HG02840 (cell line): Measurements from ENCODE around the gene MOAP1.
"Not testable (repeated sequence)": the region's sequence is repeated elsewhere in the genome, so short reads cannot be mapped to it uniquely, and the experiment has no call there.

Experiments used
- ATAC-seq: cut with Tn5 transposase; IDR thresholded peaks from one replicate; pipeline ENCODE4 v1.9.1; 2021; ENCODE audit warnings: mild to moderate bottlenecking, moderate library complexity, moderate number of reproducible peaks; ENCODE audit not compliant: unreplicated experiment, low FRiP score

MOAP1 gene, protein sequence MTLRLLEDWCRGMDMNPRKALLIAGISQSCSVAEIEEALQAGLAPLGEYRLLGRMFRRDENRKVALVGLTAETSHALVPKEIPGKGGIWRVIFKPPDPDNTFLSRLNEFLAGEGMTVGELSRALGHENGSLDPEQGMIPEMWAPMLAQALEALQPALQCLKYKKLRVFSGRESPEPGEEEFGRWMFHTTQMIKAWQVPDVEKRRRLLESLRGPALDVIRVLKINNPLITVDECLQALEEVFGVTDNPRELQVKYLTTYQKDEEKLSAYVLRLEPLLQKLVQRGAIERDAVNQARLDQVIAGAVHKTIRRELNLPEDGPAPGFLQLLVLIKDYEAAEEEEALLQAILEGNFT

DNA sequence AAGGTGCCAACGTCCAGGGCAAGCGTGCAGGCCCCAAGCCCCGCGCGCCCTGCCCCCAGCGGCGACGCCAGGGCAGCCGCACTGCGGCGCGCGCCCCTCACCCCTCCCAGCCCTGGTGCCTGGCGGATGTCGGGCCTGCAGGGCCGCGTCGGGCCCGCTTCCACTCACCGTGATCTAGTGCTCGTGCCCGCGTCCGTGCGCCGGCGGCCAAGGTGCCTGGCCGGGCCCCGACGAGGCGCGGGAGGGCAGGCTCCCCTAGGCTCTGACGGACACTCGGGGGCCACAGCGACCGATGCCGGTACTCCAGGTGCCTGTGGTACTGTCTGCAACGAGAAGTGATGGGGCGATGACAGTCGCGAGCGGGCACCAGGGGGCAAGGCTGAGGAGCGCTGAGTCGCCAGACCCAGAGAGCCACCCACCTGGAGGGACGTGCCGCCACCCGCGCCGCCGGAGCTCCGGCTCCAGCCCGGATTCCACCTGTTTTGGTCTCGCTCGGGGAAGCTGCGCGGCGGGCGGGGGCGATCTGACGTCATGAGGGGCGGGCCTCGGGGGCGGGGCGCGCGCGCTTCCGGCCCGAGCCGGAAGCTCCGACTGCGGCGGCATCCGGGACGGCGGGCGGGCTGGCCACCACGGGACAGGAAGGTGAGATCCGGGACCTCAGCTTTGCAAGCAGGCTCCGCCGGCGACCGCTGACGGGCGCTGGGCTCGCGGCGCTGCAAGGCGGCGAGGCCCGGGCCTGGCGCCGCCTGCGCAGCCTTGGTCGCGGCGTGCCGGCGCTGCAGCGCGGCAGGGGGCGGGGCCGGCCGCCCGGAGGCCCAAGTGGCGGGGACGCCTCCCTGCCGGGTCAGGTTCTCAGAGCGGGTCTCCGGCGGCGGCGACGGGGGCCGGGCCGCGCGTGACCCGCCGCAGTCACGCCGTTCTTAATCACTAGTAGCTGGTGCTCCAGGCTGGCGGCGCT, at the start of gene MOAP1, which contains the start of gene LYSET:
MOAP1 (minus strand) TSS at position 507 of the 958 bp plus-strand sequence. CDS start 655 bp downstream, outside the sequence.
LYSET (plus strand) TSS at position 927 of the 958 bp plus-strand sequence. CDS start 89 bp downstream, outside the sequence.
- ATAC-seq, result peak; percentile 78

- not testable (repeated sequence) for ATAC-seq
Observed at GRCh38 chr14:93233078-93233477, 48.4 kb upstream of the MOAP1 start.

GRCh38 chr14:93232159-93232558, 47.5 kb upstream of the MOAP1 start:
- ATAC-seq, result no peak

- no peak for ATAC-seq
Observed at GRCh38 chr14:93231129-93231979, 46.7 kb upstream of the MOAP1 start.

DNA sequence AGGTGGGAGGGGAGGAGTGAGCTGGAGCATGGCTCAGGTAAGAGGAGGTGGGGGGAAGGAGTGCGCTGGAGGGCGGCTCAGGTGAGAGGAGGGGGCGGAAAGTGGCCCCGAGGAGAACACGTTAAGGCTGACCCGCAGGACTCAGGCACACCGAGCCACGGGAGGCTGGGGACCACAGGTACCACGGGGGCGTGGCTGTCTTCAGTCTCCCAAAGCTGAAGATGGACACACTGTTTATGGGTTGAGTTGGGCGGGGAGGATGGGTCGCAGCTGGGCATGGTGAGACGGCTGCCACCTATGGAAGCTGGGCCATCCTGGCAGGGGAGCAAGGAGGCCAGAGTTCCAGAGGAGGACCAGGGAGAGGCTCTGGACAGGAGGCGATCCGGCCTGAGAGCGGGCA, 45.8 kb upstream of the MOAP1 start:
- no peak for ATAC-seq

DNA sequence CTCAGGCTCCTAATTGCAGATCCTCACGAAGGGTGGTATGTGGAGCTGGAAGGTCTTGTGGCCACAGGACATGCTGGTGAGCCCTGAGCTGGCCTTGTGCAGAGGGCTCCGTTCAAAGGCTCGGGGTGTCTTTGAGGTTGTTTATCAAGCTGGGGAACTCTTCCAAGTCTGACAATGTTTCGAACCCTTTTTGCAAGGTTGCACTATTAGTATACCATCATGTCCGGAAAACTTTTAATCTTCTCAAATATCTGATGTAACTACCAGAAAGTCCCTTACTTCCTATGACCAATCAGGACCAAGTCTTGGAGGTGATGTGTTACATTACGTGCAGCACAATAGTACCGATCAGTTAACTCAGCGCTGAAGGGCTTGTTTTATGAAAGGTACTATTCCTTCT, 43.9 kb upstream of the MOAP1 start:
- ATAC-seq, result no peak

DNA sequence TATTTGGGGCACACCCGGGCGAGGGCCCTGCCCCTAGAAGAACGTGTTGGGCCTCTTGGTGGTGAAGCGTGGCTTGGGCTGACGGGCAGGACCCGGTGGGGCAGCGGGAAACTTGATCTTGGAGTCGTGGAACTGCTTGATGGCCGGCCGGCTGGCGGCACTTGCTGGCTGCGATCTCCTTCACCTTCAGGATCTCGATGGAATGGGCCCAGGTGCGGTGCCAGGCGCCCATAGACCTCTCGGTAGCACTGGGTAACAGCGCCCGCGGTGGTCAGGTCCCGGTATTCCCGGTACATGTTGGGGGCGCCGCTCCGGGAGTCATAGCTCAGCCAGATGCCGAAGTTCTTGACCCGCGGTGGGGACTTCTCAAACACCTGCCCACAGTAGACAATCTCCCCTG, 38.9 kb upstream of the MOAP1 start:
- ATAC-seq, result no peak

- ATAC-seq, result no peak
Observed at GRCh38 chr14:93220509-93220908, 35.8 kb upstream of the MOAP1 start.

GRCh38 chr14:93219103-93219726, 34.5 kb upstream of the MOAP1 start:
- no peak for ATAC-seq

DNA sequence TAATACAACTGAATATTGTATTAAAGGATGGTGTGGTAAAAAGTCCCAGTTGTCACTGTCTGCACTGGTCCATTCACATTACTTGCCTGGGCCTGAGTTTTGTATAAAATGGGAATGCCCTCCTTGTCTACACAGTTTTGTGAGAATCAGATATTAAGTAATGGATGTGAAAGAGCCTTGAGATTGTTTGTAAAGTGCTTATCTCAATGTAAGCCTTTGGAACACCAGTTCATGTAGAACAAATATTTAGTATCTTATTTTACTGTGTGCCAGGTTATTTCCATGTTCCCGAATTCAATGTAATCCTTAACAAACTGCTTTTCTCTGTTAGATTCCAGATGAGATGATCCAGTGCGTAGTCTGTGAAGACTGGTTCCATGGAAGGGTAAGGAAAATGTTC, 29.9 kb upstream of the MOAP1 start:
- ATAC-seq, result no peak

- peak; percentile 59 for ATAC-seq
Observed at GRCh38 chr14:93212432-93212831, 27.7 kb upstream of the MOAP1 start.

DNA sequence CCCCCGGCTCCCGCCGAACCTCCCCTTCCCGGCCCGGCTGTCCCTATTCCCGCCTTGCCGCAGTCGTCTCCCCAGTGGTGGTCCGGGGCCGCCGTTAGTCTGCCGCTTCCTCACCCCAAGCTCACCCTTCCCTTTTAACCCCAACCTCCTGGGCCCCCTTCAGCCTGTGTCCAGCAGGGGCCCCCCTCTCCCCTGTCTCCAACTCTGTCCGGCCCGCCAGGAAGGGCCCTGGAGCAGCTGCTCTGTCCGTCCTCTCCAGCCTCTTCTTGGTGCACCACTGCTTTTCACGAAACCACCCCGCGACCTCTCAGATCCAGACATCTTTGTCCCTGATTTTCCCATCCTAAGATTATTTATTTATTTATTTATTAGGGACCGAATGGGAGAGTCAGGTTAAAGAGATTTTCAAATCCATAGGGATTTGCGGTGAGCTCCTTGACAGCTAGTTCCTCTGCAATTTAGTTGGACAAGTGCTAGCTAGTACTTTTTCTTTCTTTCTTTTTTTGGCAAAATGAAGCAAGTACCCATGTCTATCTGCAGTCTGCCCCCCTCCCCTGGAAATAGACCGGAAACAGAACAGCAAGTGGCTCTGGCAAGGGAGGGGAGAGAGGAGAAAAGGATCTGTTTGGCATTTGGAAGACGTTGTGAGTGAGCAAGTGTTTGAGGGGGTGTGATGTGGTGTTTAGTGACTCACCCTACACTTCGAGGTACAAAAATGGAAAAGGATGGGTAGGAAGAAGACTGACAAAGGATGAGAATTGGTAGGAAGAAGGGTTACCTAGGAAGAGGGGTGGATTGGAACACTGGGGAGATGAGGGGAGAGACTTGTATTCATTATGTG, 23.0 kb upstream of the MOAP1 start:
- peak; percentile 32 for ATAC-seq

GRCh38 chr14:93206793-93207467, 22.2 kb upstream of the MOAP1 start, which contains the start of the genes GON7 and UBR7:
Gene GON7, minus strand, starts transcription at chr14:93207065. Its CDS starts 28 bp downstream, at chr14:93207037.
Gene UBR7, plus strand, starts transcription at chr14:93207256. Its CDS starts 36 bp downstream, at chr14:93207292.
- peak; percentile 79 for ATAC-seq

DNA sequence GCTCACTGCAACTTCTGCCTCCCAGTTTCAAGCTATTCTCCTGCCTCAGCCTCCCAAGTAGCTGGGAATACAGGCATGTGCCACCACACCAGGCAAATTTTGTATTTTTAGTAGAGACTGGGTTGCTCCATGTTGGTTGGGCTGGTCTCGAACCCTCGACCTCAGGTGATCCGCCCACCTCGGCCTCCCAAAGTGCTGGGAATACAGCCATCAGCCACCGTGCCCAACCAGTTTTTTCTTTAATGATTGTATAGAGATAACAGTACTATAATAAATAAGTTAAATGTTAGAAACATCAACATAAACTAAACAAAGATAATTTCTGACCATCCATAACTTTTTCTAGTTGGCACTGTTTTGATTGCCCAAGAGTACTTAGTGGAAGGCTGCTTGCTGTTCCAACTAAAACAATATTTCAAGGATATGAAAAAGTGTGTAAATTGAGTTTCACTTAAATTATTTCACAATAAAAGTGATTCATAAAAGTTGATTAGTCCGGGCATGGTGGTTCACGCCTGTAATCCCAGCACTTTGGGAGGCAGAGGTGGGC, 16.5 kb upstream of the MOAP1 start:
- ATAC-seq, result no peak

GRCh38 chr14:93200553-93200952, 15.9 kb upstream of the MOAP1 start:
- no peak for ATAC-seq

GRCh38 chr14:93199031-93199430, 14.3 kb upstream of the MOAP1 start:
- no peak for ATAC-seq

DNA sequence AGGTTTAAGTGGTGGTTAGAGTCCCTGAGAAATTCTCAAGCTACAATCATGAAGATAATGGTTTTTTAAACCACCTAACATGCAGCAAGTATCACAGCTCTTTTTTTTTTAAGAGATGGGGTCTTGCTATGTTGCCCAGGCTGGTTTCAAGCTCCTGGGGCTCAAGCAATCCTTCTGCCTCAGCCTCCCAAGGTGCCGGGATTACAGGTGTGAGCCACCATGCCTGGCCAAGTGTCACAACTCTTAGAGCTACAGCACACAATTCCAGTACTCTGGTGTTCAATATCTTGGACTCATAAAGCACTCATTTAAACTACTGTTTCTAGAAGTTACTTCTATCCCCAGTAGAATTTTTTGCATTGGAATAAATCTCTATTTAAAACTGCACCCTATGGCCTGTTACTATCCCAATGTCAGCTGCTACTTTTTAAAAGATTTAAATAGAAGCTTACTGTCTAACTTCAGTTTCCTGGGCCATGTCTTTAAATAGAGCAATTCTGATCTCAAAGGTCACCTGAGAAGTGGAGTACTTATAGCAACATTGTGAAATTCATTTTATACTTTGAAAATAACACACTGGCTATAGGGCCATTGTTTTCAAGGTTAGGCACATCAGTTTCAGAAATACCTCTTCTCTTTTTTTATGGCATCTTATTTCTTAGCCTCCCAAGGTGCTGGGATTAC, 10.8 kb upstream of the MOAP1 start:
- ATAC-seq, result no peak
